GM12878 (cell line): ENCODE measurements around the gene NAT9. TPM values are rescaled to one million over a fixed set of nuclear protein-coding genes. Genes with fewer than 3 reads are reported as not detected.

Experiments used
- ATAC-seq: fragments of 200-7000 bp; cut with Tn5 transposase; 3 replicates; pipeline ENCODE4 v1.9.1; 2020; ENCODE audit warnings: mild to moderate bottlenecking, moderate library complexity
- BruUV-seq: library from RNA; stranded (reverse); fragments of 400-500 nt; replicated peaks from 2 replicates; lab custom pipeline; 2021; lab: Mats Ljungman, UMichigan
- CTCF ChIA-PET: fragments of 300-600 bp; sonication (Branson Sonifier 250); formaldehyde crosslinking; extraction: SDS; loops from one replicate; lab custom pipeline; 2021; ENCODE audit warnings: inconsistent platforms; lab: Yijun Ruan, JAX
- POLR2A ChIA-PET: fragments of 350-600 bp; formaldehyde crosslinking; extraction: SDS; loops from one replicate; lab custom pipeline; 2021; ENCODE audit warnings: inconsistent platforms; lab: Charles Lee
- RAD21 ChIA-PET: fragments of 300-600 bp; sonication (Branson Sonifier 250); formaldehyde crosslinking; loops from one replicate; lab custom pipeline; 2023; ENCODE audit warnings: antibody characterized with exemption; ENCODE audit not compliant: unreplicated experiment; lab: Charles Lee
- SMC1A ChIA-PET: fragments of 300-600 bp; sonication (Branson Sonifier 250); formaldehyde crosslinking; loops from one replicate; lab custom pipeline; 2023; ENCODE audit not compliant: unreplicated experiment, uncharacterized antibody; lab: Charles Lee
- DNase-seq: peaks from one replicate; pipeline ENCODE4 v3.0.0-alpha.2; 2011; ENCODE audit warnings: low read depth, low spot score
- FAIRE-seq: peaks from 3 replicates; lab custom pipeline; 2011; peaks lifted over from hg19 to GRCh38; lab: Jason Lieb, UNC
- H2AFZ ChIP-seq: 2 replicates; pipeline ENCODE4 v1.6.0; 2011; ENCODE audit warnings: low read depth, low read length, control low read depth; ENCODE audit not compliant: control insufficient read depth
- H3K27ac ChIP-seq: 2 replicates; pipeline ENCODE4 v1.5.1; 2011; ENCODE audit warnings: control low read depth; ENCODE audit not compliant: control insufficient read depth, insufficient read depth
- H3K27me3 ChIP-seq, 2 experiments: replicated peaks in 1 of 2; 2 replicates each; pipeline versions ENCODE4 v1.6.0 to v1.6.1; 2011; ENCODE audit warnings: low read length in 1 of 2; ENCODE audit not compliant: control insufficient read depth in 2 of 2, insufficient read depth in 2 of 2
- H3K36me3 ChIP-seq, 2 experiments: 2 replicates each; pipeline ENCODE4 v1.5.1; 2011; ENCODE audit warnings: low read length in 1 of 2; ENCODE audit not compliant: control insufficient read depth in 2 of 2, insufficient read depth in 2 of 2
- H3K4me1 ChIP-seq: 2 replicates; pipeline ENCODE4 v1.6.1; 2011; ENCODE audit warnings: mild to moderate bottlenecking, low read length, moderate library complexity, mixed read lengths; ENCODE audit not compliant: control insufficient read depth, insufficient read depth
- H3K4me2 ChIP-seq: 2 replicates; pipeline ENCODE4 v1.6.0; 2011; ENCODE audit warnings: control low read depth; ENCODE audit not compliant: control insufficient read depth, insufficient read depth
- H3K4me3 ChIP-seq: fragments of 200-600 bp; sonication (generic); 2 replicates; pipeline ENCODE4 v1.5.1; 2016
- H3K79me2 ChIP-seq: 2 replicates; pipeline ENCODE4 v1.6.0; 2011; ENCODE audit warnings: low read length; ENCODE audit not compliant: control insufficient read depth, insufficient read depth
- H3K9ac ChIP-seq: 2 replicates; pipeline ENCODE4 v1.8.0; 2011; ENCODE audit warnings: low read length, control low read depth, mixed read lengths; ENCODE audit not compliant: control insufficient read depth, insufficient read depth
- H3K9me3 ChIP-seq: replicated peaks from 3 replicates; pipeline ENCODE4 v1.5.1; 2011; ENCODE audit warnings: mild to moderate bottlenecking, low read length; ENCODE audit not compliant: control insufficient read depth, insufficient read depth
- H4K20me1 ChIP-seq: 2 replicates; pipeline ENCODE4 v1.6.0; 2011; ENCODE audit not compliant: control insufficient read depth, insufficient read depth
- BACH1 ChIP-seq: fragments of 450-650 bp; IDR thresholded peaks from 2 replicates; pipeline ENCODE4 v1.6.1; 2017; ENCODE audit warnings: mild to moderate bottlenecking, borderline replicate concordance
- BCLAF1 ChIP-seq: fragments of 450-650 bp; IDR thresholded peaks from 2 replicates; pipeline ENCODE4 v1.6.1; 2017; ENCODE audit warnings: antibody characterized with exemption, mild to moderate bottlenecking, moderate library complexity
- BHLHE40 ChIP-seq, 2 experiments: fragments of 450-650 bp in 1 of 2; IDR thresholded peaks; 2 replicates each; pipeline ENCODE4 v1.6.1; 2011 to 2017; ENCODE audit warnings: low read depth in 2 of 2, borderline replicate concordance in 1 of 2, improper control_type of control experiment in 1 of 2, low read length in 1 of 2, mild to moderate bottlenecking in 1 of 2
- CBX5 ChIP-seq: sonication (generic); IDR thresholded peaks from 2 replicates; pipeline ENCODE4 v1.6.1; 2016; ENCODE audit warnings: low read depth, moderate library complexity, mild to moderate bottlenecking, inconsistent platforms
- CHD2 ChIP-seq: IDR thresholded peaks from 2 replicates; pipeline ENCODE4 v1.6.1; 2011; ENCODE audit warnings: low read depth, low read length, improper control_type of control experiment, borderline replicate concordance
- EED ChIP-seq: sonication (generic); IDR thresholded peaks from 2 replicates; pipeline ENCODE4 v1.6.1; 2016; ENCODE audit warnings: antibody characterized with exemption, low read depth
- JUND ChIP-seq: IDR thresholded peaks from 2 replicates; pipeline ENCODE4 v1.6.1; 2012; ENCODE audit warnings: low read depth, mild to moderate bottlenecking, low read length, improper control_type of control experiment, moderate library complexity
- MTA3 ChIP-seq: IDR thresholded peaks from 2 replicates; pipeline ENCODE4 v1.6.1; 2012; ENCODE audit warnings: low read length, inconsistent platforms, borderline replicate concordance
- NR2C1 ChIP-seq: fragments of 450-650 bp; IDR thresholded peaks from 2 replicates; pipeline ENCODE4 v1.6.1; 2017; ENCODE audit warnings: antibody characterized with exemption, mild to moderate bottlenecking, moderate library complexity
- SIN3A ChIP-seq: IDR thresholded peaks from 2 replicates; pipeline ENCODE4 v1.6.1; 2012; ENCODE audit warnings: low read depth, low read length, improper control_type of control experiment
- SIX5 ChIP-seq: IDR thresholded peaks from 2 replicates; pipeline ENCODE4 v1.6.1; 2011; ENCODE audit warnings: mild to moderate bottlenecking, low read depth, low read length, moderate library complexity; ENCODE audit not compliant: severe bottlenecking
- SREBF1 ChIP-seq: IDR thresholded peaks from 2 replicates; pipeline ENCODE4 v1.6.1; 2012; ENCODE audit warnings: mild to moderate bottlenecking, low read length
- USF1 ChIP-seq: IDR thresholded peaks from 2 replicates; pipeline ENCODE4 v1.6.1; 2011; ENCODE audit warnings: borderline replicate concordance, low read depth, mild to moderate bottlenecking, moderate library complexity, mixed read lengths, low read length; ENCODE audit not compliant: insufficient read depth; ENCODE audit errors: extremely low read length
- YBX1 ChIP-seq: fragments of 450-650 bp; IDR thresholded peaks from 2 replicates; pipeline ENCODE4 v1.6.1; 2016; ENCODE audit warnings: antibody characterized with exemption
- ZNF207 ChIP-seq: fragments of 450-650 bp; IDR thresholded peaks from 2 replicates; pipeline ENCODE4 v1.6.1; 2014; ENCODE audit warnings: antibody characterized with exemption, mild to moderate bottlenecking, borderline replicate concordance
- ZNF274 ChIP-seq: IDR thresholded peaks from one replicate; pipeline ENCODE4 v1.8.0; 2011; ENCODE audit not compliant: insufficient read length, insufficient read depth
- ZSCAN29 ChIP-seq: fragments of 450-650 bp; IDR thresholded peaks from 2 replicates; pipeline ENCODE4 v1.6.1; 2017; ENCODE audit warnings: mild to moderate bottlenecking, moderate library complexity
- WGBS: methylation state at CpG from one replicate; pipeline ENCODE4 v1.1.6; 2016; ENCODE audit warnings: low lambda C conversion rate; ENCODE audit not compliant: insufficient replicate concordance, insufficient coverage; ENCODE audit errors: missing lambda C conversion rate; 5-methylcytosine and 5-hydroxymethylcytosine counted together
- in situ Hi-C: fragments of 300-500 bp; cut with MboI; formaldehyde crosslinking; loops from 9 replicates; pipeline ENCODE4 v1.14.3; 2018; ENCODE audit warnings: mixed read lengths
- intact Hi-C: fragments of 100-400 bp; cut with micrococcal nuclease; formaldehyde crosslinking; loops from one replicate; pipeline ENCODE4 v1.14.2; 2022; ENCODE audit not compliant: unreplicated experiment
- polyA plus RNA-seq, 11 experiments: library from polyadenylated mRNA; depleted of rRNA in 4 of 11; unstranded in 6 of 11; stranded (reverse) in 5 of 11; fragments of >200 nt; fragmentation: Nextera tagmentation in 4 of 11; fragmentation: Illumina TruSeq in 1 of 11; extraction: Ambion mirVana in 4 of 11; extraction: Trizol in 1 of 11; gene quantifications; 1 replicate in 1 of 11; 2 replicates in 10 of 11; pipeline versions ENCODE4 v1.2.1 to v1.2.3, GENCODE V29; 2011 to 2016; ENCODE audit warnings: inconsistent platforms in 2 of 11, missing spikeins in 2 of 11, low read depth in 1 of 11
- total RNA-seq, 4 experiments: library from RNA; depleted of rRNA in 3 of 4; stranded (reverse); fragments of >200 nt in 3 of 4; fragmentation: Illumina TruSeq in 1 of 4; extraction: Trizol in 1 of 4; gene quantifications; 2 replicates each; pipeline versions ENCODE4 v1.2.1 to v1.2.3, GENCODE V29; 2013 to 2021

Gene NAT9
- total and polyA plus RNA-seq, 10 of the 15 experiments (the other 5 are each of a cell fraction or from before 2014, with no cell fraction given): 3.5 to 45.3 (median 27.3) TPM

- TF ChIP-seq BACH1 (no peak), YBX1 (no peak), BCLAF1 (no peak), MTA3 (no peak), NR2C1 (no peak), SREBF1 (no peak), USF1 (no peak), CHD2 (no peak)
Observed at GRCh38 chr17:74784125-74784810, 8.1 kb upstream of the NAT9 start (continued).

GRCh38 chr17:74782571-74782970 is 6.4 kb upstream of the NAT9 start:
- Histone ChIP-seq H3K36me3 (no peaks in the 10 kb centered on the region; a peak in 1 of 4 replicates), H3K4me2 (no peak overlapping the region), H3K9me3 (no peaks in the 10 kb centered on the region), H3K27ac (no peak overlapping the region), H3K4me3 (no peak overlapping the region), H3K9ac (no peak overlapping the region), H4K20me1 (no peaks in the 10 kb centered on the region; the same call in none of the 2 replicates), H2AFZ (no peak overlapping the region), H3K79me2 (no peaks in the 10 kb centered on the region; the same call in 1 of the 2 replicates), H3K4me1 (peaks cover 34% of the 10 kb centered on the region), H3K27me3 (no peaks in the 10 kb centered on the region)
- in situ Hi-C loops: no loop called here
- intact Hi-C loops: no loop called here
- CTCF ChIA-PET: interaction anchor here (0.8 to 4.7 kb wide), 6 partner anchors 9 to 125 kb away, joined by 4 to 32 read pairs (median 12); no protein-coding TSS in a partner anchor
- BruUV-seq: no TSS peak
- no peak for DNase-seq
- SMC1A ChIA-PET: interaction anchor here (2.0 kb wide), 1 partner anchor 83 kb away, joined by 5 read pairs; no protein-coding TSS in a partner anchor
- no peak for FAIRE-seq
- POLR2A ChIA-PET: no interaction called here
- WGBS: 89% methylated on average over 5 of the region's 5 CpGs
- ATAC-seq: no peak
- RAD21 ChIA-PET: interaction anchor here (1.3 to 1.9 kb wide), 2 partner anchors 37 to 125 kb away, joined by 3 to 9 read pairs; no protein-coding TSS in a partner anchor
- no peak for TF ChIP-seq SIN3A
- no peak for TF ChIP-seq CBX5
- TF ChIP-seq ZNF207: no peak
- TF ChIP-seq ZSCAN29: no peak
- TF ChIP-seq SIX5: no peak
- no peak for TF ChIP-seq EED
- TF ChIP-seq JUND: no peak
- TF ChIP-seq BHLHE40 (IDR thresholded peaks at IDR 0.05; ENCODE audit: borderline replicate concordance in 1 of 2, low read depth in 2 of 2, low read length in 1 of 2): no peak
- no peak for TF ChIP-seq ZNF274
